ENCODE results near the gene RMDN3.

- TF ChIP-seq POLR2A (IDR thresholded peaks at IDR 0.05) (no peak), CTCF (IDR thresholded peaks at IDR 0.05) (peak in 1 of 6 experiments; percentile 7)
Measured at GRCh38 chr15:40766194-40766815, 11.3 kb upstream of the RMDN3 start.

Measured in esophagus squamous epithelium (tissue), 4 donors.